GM23248 (cell line): ENCODE measurements around the gene ANKRD9.

ENCODE experiments used
- EZH2 ChIP-seq: fragments of 200-600 bp; sonication (generic); IDR thresholded peaks from 2 replicates; pipeline ENCODE4 v1.6.1; 2018; ENCODE audit warnings: antibody characterized with exemption, mild to moderate bottlenecking; ENCODE audit not compliant: insufficient read depth, poor library complexity, severe bottlenecking
- EZH2phosphoT487 ChIP-seq: fragments of 200-600 bp; sonication (generic); IDR thresholded peaks from 2 replicates; pipeline ENCODE4 v1.6.1; 2018; ENCODE audit warnings: antibody characterized with exemption, moderate library complexity, mild to moderate bottlenecking, low read depth; ENCODE audit not compliant: insufficient read depth

GRCh38 chr14:102528431-102529170, 19.0 kb upstream of the ANKRD9 start:
- no peak for TF ChIP-seq EZH2phosphoT487
- no peak for TF ChIP-seq EZH2
